ENCODE data around the gene LCE1E.

LCE1E gene

GRCh38 chr1:152836870-152837269 is 50.8 kb downstream of the LCE1E start:
- 21% methylated on average over 2 of the region's 2 CpGs for WGBS

More at GRCh38 chr1:152836870-152837269, 50.8 kb downstream of the LCE1E start:
- H2BK15ac ChIP-seq (ENCODE audit: low read depth, poor library complexity, severe bottlenecking), result no peak overlapping the region
- H4K91ac ChIP-seq (ENCODE audit: low read length), result no peak overlapping the region
- H3K4ac ChIP-seq (ENCODE audit: low read depth in 1 of 2, low read length in 2 of 2), result no peak overlapping the region
- H3K27me3 ChIP-seq (ENCODE audit: control insufficient read depth in 1 of 2, insufficient read depth in 1 of 2, low read length in 2 of 2), result no peaks in the 10 kb centered on the region
- H2BK5ac ChIP-seq (ENCODE audit: low read depth, low read length, poor library complexity, severe bottlenecking), result no peak overlapping the region
- no peak overlapping the region for H3K23ac ChIP-seq (ENCODE audit: low read length in 2 of 2)
- H3K9me3 ChIP-seq (ENCODE audit: control insufficient read depth, low read length), result no peaks in the 10 kb centered on the region
- H2AK5ac ChIP-seq (ENCODE audit: low read length, severe bottlenecking), result no peak overlapping the region
- no peak overlapping the region for H3K4me2 ChIP-seq (ENCODE audit: low read length, poor library complexity, severe bottlenecking)
- DNase-seq, result no peak
- H3K9ac ChIP-seq (ENCODE audit: low read length), result no peak overlapping the region
- H3K27ac ChIP-seq (ENCODE audit: low read length, poor library complexity, severe bottlenecking), result no peak overlapping the region
- no peak overlapping the region for H4K8ac ChIP-seq (ENCODE audit: low read length)
- H3K4me3 ChIP-seq (ENCODE audit: insufficient read depth in 1 of 2, low read depth in 1 of 2, low read length in 2 of 2), result no peak overlapping the region
- no peak overlapping the region for H2BK12ac ChIP-seq (ENCODE audit: low read length in 2 of 2)
- no peak overlapping the region for H3K14ac ChIP-seq (ENCODE audit: low read length in 2 of 2)
- H3K18ac ChIP-seq (ENCODE audit: low read depth in 1 of 2, low read length in 2 of 2), result no peak overlapping the region
- no peak overlapping the region for H2AFZ ChIP-seq (ENCODE audit: low read depth, low read length)
- H3K36me3 ChIP-seq (ENCODE audit: control insufficient read depth in 1 of 2, insufficient read depth in 2 of 2, low read depth in 1 of 2, low read length in 2 of 2), result no peaks in the 10 kb centered on the region
- no peak overlapping the region for H2BK120ac ChIP-seq (ENCODE audit: low read depth, low read length)
- H3K79me1 ChIP-seq (replicated peaks; ENCODE audit: low read length, poor library complexity, severe bottlenecking), result no peaks in the 10 kb centered on the region
- no peaks in the 10 kb centered on the region for H3K4me1 ChIP-seq (ENCODE audit: control insufficient read depth, insufficient read depth, low read depth, low read length)
